Stimulated activated CD4-positive, alpha-beta T cell treated with anti-CD3 and anti-CD28 coated beads, Interleukin-15, amount 100 ng/mL, for 48 hours (primary cell): ENCODE results near the gene LAMP2.

Experiments used
- DNase-seq, 2 donors: peaks; one replicate each; pipeline ENCODE4 v3.0.0-alpha.2; 2020; ENCODE audit warnings: low read depth in 2 of 2

LAMP2 gene

GRCh38 chrX:120456973-120457372 is 12.1 kb downstream of the LAMP2 start:
- no peak for DNase-seq

- no peak for DNase-seq
Observed at GRCh38 chrX:120453985-120454384, 15.1 kb downstream of the LAMP2 start.

- DNase-seq, result no peak
Observed at GRCh38 chrX:120452131-120452530, 17.0 kb downstream of the LAMP2 start.

- DNase-seq, result no peak
Observed at GRCh38 chrX:120450163-120450562, 18.9 kb downstream of the LAMP2 start.

GRCh38 chrX:120446498-120446897 is 22.6 kb downstream of the LAMP2 start:
- no peak for DNase-seq

- DNase-seq, result no peak
Observed at GRCh38 chrX:120439921-120440320, 29.2 kb downstream of the LAMP2 start.

- DNase-seq, result no peak
Observed at GRCh38 chrX:120429776-120430540, 39.1 kb downstream of the LAMP2 start.

- no peak for DNase-seq
Observed at GRCh38 chrX:120428309-120428708, 40.8 kb downstream of the LAMP2 start.

- DNase-seq, result no peak
Observed at GRCh38 chrX:120426599-120426998, 42.5 kb downstream of the LAMP2 start.

GRCh38 chrX:120419463-120419862 is 49.6 kb downstream of the LAMP2 start:
- DNase-seq, result no peak

- DNase-seq, result no peak
Observed at GRCh38 chrX:120408168-120408567, 60.9 kb downstream of the LAMP2 start.

GRCh38 chrX:120406638-120407037 is 62.5 kb downstream of the LAMP2 start:
- no peak for DNase-seq

- DNase-seq, result no peak
Observed at GRCh38 chrX:120402369-120402768, 66.7 kb downstream of the LAMP2 start.

GRCh38 chrX:120401301-120401700 is 67.8 kb downstream of the LAMP2 start:
- no peak for DNase-seq

- DNase-seq, result no peak
Observed at GRCh38 chrX:120380699-120381098, 88.4 kb downstream of the LAMP2 start.

- no peak for DNase-seq
Observed at GRCh38 chrX:120379937-120380681, 89.0 kb downstream of the LAMP2 start.

GRCh38 chrX:120378570-120378969 is 90.5 kb downstream of the LAMP2 start:
- no peak for DNase-seq
